OCI-LY7 (cell line): ENCODE measurements around the gene SNX10.

Source experiments
- EZH2phosphoT487 ChIP-seq: fragments of 200-600 bp; sonication (generic); IDR thresholded peaks from 2 replicates; pipeline ENCODE4 v1.6.1; 2018; ENCODE audit warnings: low read depth, borderline replicate concordance, mild to moderate bottlenecking, mixed run types, antibody characterized with exemption, low read length, moderate library complexity, mixed read lengths
- TF ChIP-seq, protein P1 (sequence below): fragments of 200-600 bp; sonication (generic); conservative IDR thresholded peaks from 2 replicates; pipeline ENCODE4 v1.5.1; 2014; ENCODE audit warnings: mild to moderate bottlenecking, antibody characterized with exemption, low read length, moderate library complexity, mixed read lengths

DNA sequence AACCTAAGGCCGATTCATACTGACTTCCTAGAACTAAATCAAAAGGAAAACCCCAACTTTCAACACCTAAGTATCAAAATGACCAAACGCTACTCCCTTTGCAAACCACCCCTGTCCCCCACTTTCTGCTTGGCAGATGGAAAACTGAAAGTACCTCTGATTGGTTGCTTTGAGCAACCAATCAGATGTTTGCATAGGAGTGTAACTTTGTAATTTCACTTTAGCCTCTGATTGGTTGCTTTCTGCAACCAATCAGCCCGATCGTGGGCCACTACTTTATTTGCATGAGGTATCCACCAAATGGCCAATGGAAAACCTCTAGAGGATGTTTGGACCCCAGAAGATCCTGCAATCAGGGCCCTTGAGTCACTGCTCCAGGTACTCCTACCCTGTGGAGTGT, 12.3 kb upstream of the SNX10 start:
- TF ChIP-seq, protein P1, sequence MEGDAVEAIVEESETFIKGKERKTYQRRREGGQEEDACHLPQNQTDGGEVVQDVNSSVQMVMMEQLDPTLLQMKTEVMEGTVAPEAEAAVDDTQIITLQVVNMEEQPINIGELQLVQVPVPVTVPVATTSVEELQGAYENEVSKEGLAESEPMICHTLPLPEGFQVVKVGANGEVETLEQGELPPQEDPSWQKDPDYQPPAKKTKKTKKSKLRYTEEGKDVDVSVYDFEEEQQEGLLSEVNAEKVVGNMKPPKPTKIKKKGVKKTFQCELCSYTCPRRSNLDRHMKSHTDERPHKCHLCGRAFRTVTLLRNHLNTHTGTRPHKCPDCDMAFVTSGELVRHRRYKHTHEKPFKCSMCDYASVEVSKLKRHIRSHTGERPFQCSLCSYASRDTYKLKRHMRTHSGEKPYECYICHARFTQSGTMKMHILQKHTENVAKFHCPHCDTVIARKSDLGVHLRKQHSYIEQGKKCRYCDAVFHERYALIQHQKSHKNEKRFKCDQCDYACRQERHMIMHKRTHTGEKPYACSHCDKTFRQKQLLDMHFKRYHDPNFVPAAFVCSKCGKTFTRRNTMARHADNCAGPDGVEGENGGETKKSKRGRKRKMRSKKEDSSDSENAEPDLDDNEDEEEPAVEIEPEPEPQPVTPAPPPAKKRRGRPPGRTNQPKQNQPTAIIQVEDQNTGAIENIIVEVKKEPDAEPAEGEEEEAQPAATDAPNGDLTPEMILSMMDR: no peak
- no peak for TF ChIP-seq EZH2phosphoT487
